Panc1 (cell line): Measurements from ENCODE around the gene LY6G5B. TPM values are rescaled to one million over a fixed set of nuclear protein-coding genes. Genes with fewer than 3 reads are reported as not detected.

Source experiments
- ATAC-seq: fragments of 200-7000 bp; cut with Tn5 transposase; 2 replicates; pipeline ENCODE4 v1.9.1; 2020; ENCODE audit warnings: mild to moderate bottlenecking, moderate library complexity
- BruUV-seq: library from RNA; stranded (reverse); fragments of 400-500 nt; replicated peaks from 2 replicates; lab custom pipeline; 2021; lab: Mats Ljungman, UMichigan
- CTCF ChIA-PET: fragments of 300-600 bp; sonication (Branson Sonifier 250); formaldehyde crosslinking; loops from one replicate; lab custom pipeline; 2022; ENCODE audit warnings: antibody characterized with exemption; lab: Charles Lee
- POLR2A ChIA-PET: fragments of 300-600 bp; sonication (Branson Sonifier 250); formaldehyde crosslinking; loops from one replicate; lab custom pipeline; 2022; ENCODE audit warnings: antibody characterized with exemption; lab: Charles Lee
- DNase-seq: peaks from one replicate; pipeline ENCODE4 v3.0.0-alpha.2; 2010; ENCODE audit warnings: low read depth, low spot score
- H3K27ac ChIP-seq: 2 replicates; pipeline ENCODE4 v1.5.1; 2011; ENCODE audit warnings: mild to moderate bottlenecking, low read length, inconsistent platforms
- H3K27me3 ChIP-seq: fragments of 200-500 bp; sonication (Bioruptor generic); 2 replicates; pipeline ENCODE4 v1.6.0; 2014; ENCODE audit warnings: low read length, inconsistent platforms; ENCODE audit not compliant: control insufficient read depth, insufficient read depth
- H3K36me3 ChIP-seq: fragments of 200-500 bp; sonication (Bioruptor generic); 2 replicates; pipeline ENCODE4 v1.5.1; 2014; ENCODE audit warnings: inconsistent platforms, mild to moderate bottlenecking, low read length, moderate library complexity; ENCODE audit not compliant: control insufficient read depth, insufficient read depth
- H3K4me1 ChIP-seq: 2 replicates; pipeline ENCODE4 v1.5.1; 2011; ENCODE audit warnings: inconsistent platforms, mild to moderate bottlenecking, low read length, moderate library complexity; ENCODE audit not compliant: control insufficient read depth, insufficient read depth
- H3K4me3 ChIP-seq, 2 experiments: 2 replicates each; pipeline ENCODE4 v1.5.1; 2011 to 2012; ENCODE audit warnings: low read depth in 2 of 2, low read length in 2 of 2, mild to moderate bottlenecking in 2 of 2, inconsistent platforms in 1 of 2, moderate library complexity in 1 of 2
- H3K9me3 ChIP-seq: fragments of 200-500 bp; sonication (Bioruptor generic); 2 replicates; pipeline ENCODE4 v1.5.1; 2014; ENCODE audit warnings: low read depth, mild to moderate bottlenecking, inconsistent platforms, low read length, moderate library complexity; ENCODE audit not compliant: control insufficient read depth, insufficient read depth
- POLR2AphosphoS5 ChIP-seq: IDR thresholded peaks from 2 replicates; pipeline ENCODE4 v1.6.1; 2012; ENCODE audit warnings: mild to moderate bottlenecking, low read depth, low read length, moderate library complexity
- SIN3A ChIP-seq: IDR thresholded peaks from 2 replicates; pipeline ENCODE4 v1.6.1; 2012; ENCODE audit warnings: low read depth, mild to moderate bottlenecking, low read length, moderate library complexity, borderline replicate concordance; ENCODE audit not compliant: insufficient read depth
- TCF7L2 ChIP-seq: IDR thresholded peaks from 2 replicates; pipeline ENCODE4 v1.6.1; 2011; ENCODE audit warnings: mild to moderate bottlenecking, low read depth, low read length, inconsistent platforms
- in situ Hi-C: cut with HindIII; loops from 2 replicates; pipeline ENCODE4 v1.10.0; 2016; ENCODE audit warnings: low sequenced_read_pairs, low pct_unique_long_range_greater_than_20kb
- intact Hi-C: fragments of 100-400 bp; cut with micrococcal nuclease; formaldehyde crosslinking; loops from one replicate; pipeline ENCODE4 v1.10.0; 2022; ENCODE audit not compliant: unreplicated experiment
- total RNA-seq: library from RNA; stranded (reverse); gene quantifications from one replicate; pipeline ENCODE4 v1.2.1, GENCODE V29; 2021; ENCODE audit not compliant: unreplicated experiment
- TF ChIP-seq, protein P1 (sequence below): fragments of 450-650 bp; IDR thresholded peaks from 2 replicates; pipeline ENCODE4 v1.5.1; 2017; ENCODE audit warnings: mild to moderate bottlenecking
- TF ChIP-seq, protein P2 (sequence below), 2 experiments: IDR thresholded peaks; 2 replicates each; pipeline ENCODE4 v1.6.1; 2011 to 2012; ENCODE audit warnings: low read depth in 2 of 2, control low read depth in 1 of 2, low read length in 1 of 2, mild to moderate bottlenecking in 1 of 2, moderate library complexity in 1 of 2; ENCODE audit not compliant: insufficient read depth in 1 of 2

LY6G5B gene
- total RNA-seq, 1 experiment from 2014 or later, result 21.2 TPM

DNA sequence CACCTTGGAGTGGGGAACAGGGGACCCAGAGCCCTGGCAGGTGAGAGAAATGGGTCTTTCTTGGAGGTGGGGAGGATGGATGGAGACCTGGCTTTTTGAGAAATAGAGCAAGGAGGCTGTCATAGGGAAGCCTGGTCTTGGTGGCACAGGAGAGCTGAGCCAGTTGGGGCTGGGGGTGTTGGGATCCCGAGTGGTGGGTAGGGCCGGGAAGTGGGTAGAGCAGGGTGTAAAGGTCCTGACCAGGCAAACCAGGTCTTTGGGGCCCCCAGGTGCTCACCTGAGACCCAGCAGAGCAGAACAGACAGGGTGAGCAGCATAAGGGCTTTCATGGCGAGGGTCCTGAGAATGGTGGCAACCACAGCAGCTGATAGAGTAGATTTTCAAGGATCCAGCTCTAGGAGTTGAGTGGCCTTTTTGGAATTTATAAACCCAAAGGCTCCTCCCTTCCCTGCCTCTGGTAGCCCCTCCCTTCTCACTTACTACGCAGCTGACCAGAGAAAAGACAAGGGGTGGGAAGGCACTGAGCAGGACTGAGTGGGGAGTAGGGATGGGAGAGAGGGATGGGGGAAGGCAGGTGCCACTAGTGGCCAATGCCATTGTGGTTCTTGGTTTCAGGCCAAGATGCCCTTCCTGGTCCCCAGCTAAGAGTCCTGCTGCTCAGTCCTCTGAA lies 51.7 kb downstream of the LY6G5B start, which contains the start of gene LY6G6C:
TSS of gene LY6G6C (minus strand) at position 396 of the 670 bp plus-strand sequence. CDS start at position 329, 67 bp downstream.
- in situ Hi-C loops (no loop called here), intact Hi-C loops (no loop called here)
- no peak within 1 kb of the TSS for H3K27ac ChIP-seq
- H3K4me3 ChIP-seq, result no peak within 1 kb of the TSS
- ChIA-PET CTCF (no interaction called here), POLR2A (no interaction called here)
- H3K4me1 ChIP-seq, result no peaks in the 10 kb centered on the region
- TF ChIP-seq TCF7L2 (no peak), POLR2AphosphoS5 (no peak), SIN3A (no peak)
- TF ChIP-seq, protein P1, sequence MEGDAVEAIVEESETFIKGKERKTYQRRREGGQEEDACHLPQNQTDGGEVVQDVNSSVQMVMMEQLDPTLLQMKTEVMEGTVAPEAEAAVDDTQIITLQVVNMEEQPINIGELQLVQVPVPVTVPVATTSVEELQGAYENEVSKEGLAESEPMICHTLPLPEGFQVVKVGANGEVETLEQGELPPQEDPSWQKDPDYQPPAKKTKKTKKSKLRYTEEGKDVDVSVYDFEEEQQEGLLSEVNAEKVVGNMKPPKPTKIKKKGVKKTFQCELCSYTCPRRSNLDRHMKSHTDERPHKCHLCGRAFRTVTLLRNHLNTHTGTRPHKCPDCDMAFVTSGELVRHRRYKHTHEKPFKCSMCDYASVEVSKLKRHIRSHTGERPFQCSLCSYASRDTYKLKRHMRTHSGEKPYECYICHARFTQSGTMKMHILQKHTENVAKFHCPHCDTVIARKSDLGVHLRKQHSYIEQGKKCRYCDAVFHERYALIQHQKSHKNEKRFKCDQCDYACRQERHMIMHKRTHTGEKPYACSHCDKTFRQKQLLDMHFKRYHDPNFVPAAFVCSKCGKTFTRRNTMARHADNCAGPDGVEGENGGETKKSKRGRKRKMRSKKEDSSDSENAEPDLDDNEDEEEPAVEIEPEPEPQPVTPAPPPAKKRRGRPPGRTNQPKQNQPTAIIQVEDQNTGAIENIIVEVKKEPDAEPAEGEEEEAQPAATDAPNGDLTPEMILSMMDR, result no peak
- TF ChIP-seq, protein P2, sequence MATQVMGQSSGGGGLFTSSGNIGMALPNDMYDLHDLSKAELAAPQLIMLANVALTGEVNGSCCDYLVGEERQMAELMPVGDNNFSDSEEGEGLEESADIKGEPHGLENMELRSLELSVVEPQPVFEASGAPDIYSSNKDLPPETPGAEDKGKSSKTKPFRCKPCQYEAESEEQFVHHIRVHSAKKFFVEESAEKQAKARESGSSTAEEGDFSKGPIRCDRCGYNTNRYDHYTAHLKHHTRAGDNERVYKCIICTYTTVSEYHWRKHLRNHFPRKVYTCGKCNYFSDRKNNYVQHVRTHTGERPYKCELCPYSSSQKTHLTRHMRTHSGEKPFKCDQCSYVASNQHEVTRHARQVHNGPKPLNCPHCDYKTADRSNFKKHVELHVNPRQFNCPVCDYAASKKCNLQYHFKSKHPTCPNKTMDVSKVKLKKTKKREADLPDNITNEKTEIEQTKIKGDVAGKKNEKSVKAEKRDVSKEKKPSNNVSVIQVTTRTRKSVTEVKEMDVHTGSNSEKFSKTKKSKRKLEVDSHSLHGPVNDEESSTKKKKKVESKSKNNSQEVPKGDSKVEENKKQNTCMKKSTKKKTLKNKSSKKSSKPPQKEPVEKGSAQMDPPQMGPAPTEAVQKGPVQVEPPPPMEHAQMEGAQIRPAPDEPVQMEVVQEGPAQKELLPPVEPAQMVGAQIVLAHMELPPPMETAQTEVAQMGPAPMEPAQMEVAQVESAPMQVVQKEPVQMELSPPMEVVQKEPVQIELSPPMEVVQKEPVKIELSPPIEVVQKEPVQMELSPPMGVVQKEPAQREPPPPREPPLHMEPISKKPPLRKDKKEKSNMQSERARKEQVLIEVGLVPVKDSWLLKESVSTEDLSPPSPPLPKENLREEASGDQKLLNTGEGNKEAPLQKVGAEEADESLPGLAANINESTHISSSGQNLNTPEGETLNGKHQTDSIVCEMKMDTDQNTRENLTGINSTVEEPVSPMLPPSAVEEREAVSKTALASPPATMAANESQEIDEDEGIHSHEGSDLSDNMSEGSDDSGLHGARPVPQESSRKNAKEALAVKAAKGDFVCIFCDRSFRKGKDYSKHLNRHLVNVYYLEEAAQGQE (IDR thresholded peaks at IDR 0.05; ENCODE audit: insufficient read depth in 1 of 2, low read depth in 2 of 2, low read length in 1 of 2), result no peak
- ATAC-seq (no peak), DNase-seq (no peak)
- no TSS peak for BruUV-seq
- H3K27me3 ChIP-seq, result no peaks in the 10 kb centered on the region
- H3K36me3 ChIP-seq, result no peaks in the 10 kb centered on the region; the same call in 1 of the 2 replicates
- H3K9me3 ChIP-seq, result no peaks in the 10 kb centered on the region

DNA sequence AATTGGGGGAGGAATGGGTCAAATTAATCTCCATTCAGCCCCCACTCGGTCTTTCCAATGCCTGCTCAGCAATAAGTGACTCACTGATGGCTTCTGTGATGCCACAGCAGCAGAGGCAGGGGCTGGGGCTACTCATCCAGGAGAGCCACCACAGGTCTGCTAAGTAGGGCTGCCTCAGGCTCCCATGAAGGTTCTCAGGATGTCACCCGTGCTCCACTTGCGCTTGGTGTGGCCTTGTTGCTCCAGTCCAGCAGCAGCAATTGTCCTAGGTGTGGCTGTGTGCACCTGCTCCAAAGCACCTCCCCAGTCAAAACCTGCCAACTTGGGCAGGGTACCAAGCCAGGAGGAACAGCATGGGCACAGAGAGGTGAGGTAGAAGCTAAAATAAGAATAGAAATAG lies 52.4 kb downstream of the LY6G5B start:
- ChIA-PET CTCF (no interaction called here), POLR2A (no interaction called here)
- peaks cover 3% of the 10 kb centered on the region; the same call in 1 of the 2 replicates for H3K36me3 ChIP-seq
- BruUV-seq, result no TSS peak
- TF ChIP-seq, protein P2 (IDR thresholded peaks at IDR 0.05; ENCODE audit: insufficient read depth in 1 of 2, low read depth in 2 of 2, low read length in 1 of 2), result no peak
- TF ChIP-seq POLR2AphosphoS5 (no peak), SIN3A (no peak), TCF7L2 (no peak)
- TF ChIP-seq, protein P1, result no peak
- no peaks in the 10 kb centered on the region for H3K27me3 ChIP-seq
- in situ Hi-C loops, result no loop called here
- no peak overlapping the region for H3K27ac ChIP-seq
- no peak overlapping the region for H3K4me3 ChIP-seq
- H3K9me3 ChIP-seq, result no peaks in the 10 kb centered on the region
- intact Hi-C loops, result no loop called here
- DNase-seq, result no peak
- H3K4me1 ChIP-seq, result no peaks in the 10 kb centered on the region
- ATAC-seq, result no peak
